DND-41 (cell line): ENCODE measurements around the gene CCK.

ENCODE experiments used
- ATAC-seq: fragments of 200-7000 bp; cut with Tn5 transposase; 3 replicates; pipeline ENCODE4 v1.9.1; 2021; ENCODE audit warnings: low read depth; ENCODE audit not compliant: insufficient read depth
- DNase-seq: peaks from one replicate; pipeline ENCODE4 v3.0.0-alpha.2; 2020
- H2AFZ ChIP-seq: 2 replicates; pipeline ENCODE4 v1.6.0; 2012; ENCODE audit warnings: low read depth, low read length
- H3K27ac ChIP-seq: 2 replicates; pipeline ENCODE4 v1.5.1; 2012; ENCODE audit warnings: low read length, inconsistent platforms
- H3K27me3 ChIP-seq: fragments of 200-600 bp; sonication (generic); 2 replicates; pipeline ENCODE4 v1.6.0; 2012; ENCODE audit warnings: low read length, mild to moderate bottlenecking, inconsistent platforms; ENCODE audit not compliant: insufficient read depth, poor library complexity
- H3K36me3 ChIP-seq: 2 replicates; pipeline ENCODE4 v1.5.1; 2012; ENCODE audit warnings: low read length, inconsistent platforms; ENCODE audit not compliant: insufficient read depth
- H3K4me1 ChIP-seq: 2 replicates; pipeline ENCODE4 v1.5.1; 2012; ENCODE audit warnings: mild to moderate bottlenecking, low read length; ENCODE audit not compliant: insufficient read depth
- H3K4me2 ChIP-seq: 2 replicates; pipeline ENCODE4 v1.6.0; 2012; ENCODE audit warnings: mild to moderate bottlenecking, moderate library complexity, low read length, inconsistent platforms; ENCODE audit not compliant: insufficient read depth
- H3K4me3 ChIP-seq, 2 experiments: fragments of 200-600 bp in 1 of 2; shearing (Covaris generic) in 1 of 2; 2 replicates each; pipeline ENCODE4 v1.5.1; 2012 to 2016; ENCODE audit warnings: inconsistent platforms in 2 of 2, low read length in 2 of 2, mild to moderate bottlenecking in 2 of 2, low read depth in 1 of 2, moderate library complexity in 1 of 2
- H3K79me2 ChIP-seq: 2 replicates; pipeline ENCODE4 v1.6.0; 2012; ENCODE audit warnings: low read length, inconsistent platforms; ENCODE audit not compliant: insufficient read depth
- H3K9ac ChIP-seq: 2 replicates; pipeline ENCODE4 v1.6.0; 2012; ENCODE audit warnings: low read depth, mild to moderate bottlenecking, inconsistent platforms, low read length, moderate library complexity
- H3K9me3 ChIP-seq: 2 replicates; pipeline ENCODE4 v1.5.1; 2012; ENCODE audit warnings: low read length, moderate library complexity, mild to moderate bottlenecking, inconsistent platforms; ENCODE audit not compliant: insufficient read depth, severe bottlenecking
- H4K20me1 ChIP-seq: 2 replicates; pipeline ENCODE4 v1.6.0; 2012; ENCODE audit warnings: low read length; ENCODE audit not compliant: insufficient read depth
- CTCF ChIP-seq: IDR thresholded peaks from 2 replicates; pipeline ENCODE4 v1.5.1; 2012; ENCODE audit warnings: borderline replicate concordance, low read length, moderate library complexity, mild to moderate bottlenecking; ENCODE audit not compliant: poor library complexity, severe bottlenecking; ENCODE audit errors: extremely low read depth
- EZH2 ChIP-seq: IDR thresholded peaks from 3 replicates; pipeline ENCODE4 v1.6.1; 2012; ENCODE audit warnings: borderline replicate concordance, low read depth, mild to moderate bottlenecking, moderate library complexity, low read length, inconsistent platforms; ENCODE audit not compliant: severe bottlenecking

CCK gene

GRCh38 chr3:42224178-42224577, 41.8 kb downstream of the CCK start:
- Histone ChIP-seq H3K9ac (no peak overlapping the region), H3K27me3 (no peaks in the 10 kb centered on the region), H3K4me2 (no peak overlapping the region), H3K4me3 (no peak overlapping the region), H2AFZ (no peak overlapping the region), H3K9me3 (no peaks in the 10 kb centered on the region), H3K79me2 (no peaks in the 10 kb centered on the region), H4K20me1 (no peaks in the 10 kb centered on the region), H3K4me1 (no peaks in the 10 kb centered on the region), H3K27ac (no peak overlapping the region), H3K36me3 (peaks cover 18% of the 10 kb centered on the region)
- DNase-seq: no peak
- no peak for ATAC-seq
- TF ChIP-seq CTCF: no peak
- TF ChIP-seq EZH2: no peak

GRCh38 chr3:42222942-42223693, 42.9 kb downstream of the CCK start:
- no peak overlapping the region for H3K4me2 ChIP-seq
- H3K4me3 ChIP-seq: no peak overlapping the region
- no peaks in the 10 kb centered on the region for H3K4me1 ChIP-seq
- no peak overlapping the region for H3K9ac ChIP-seq
- ATAC-seq (no peak), DNase-seq (no peak)
- H3K9me3 ChIP-seq: no peaks in the 10 kb centered on the region
- TF ChIP-seq EZH2: no peak
- no peak overlapping the region for H2AFZ ChIP-seq
- H3K79me2 ChIP-seq: no peaks in the 10 kb centered on the region
- H3K36me3 ChIP-seq: peaks cover 18% of the 10 kb centered on the region
- H4K20me1 ChIP-seq: no peaks in the 10 kb centered on the region
- H3K27ac ChIP-seq: no peak overlapping the region
- H3K27me3 ChIP-seq: no peaks in the 10 kb centered on the region

- H3K4me2 ChIP-seq: no peak overlapping the region
- no peak for ATAC-seq
- no peaks in the 10 kb centered on the region for H3K79me2 ChIP-seq
Observed at GRCh38 chr3:42220436-42221121, 45.4 kb downstream of the CCK start.

More at GRCh38 chr3:42220436-42221121, 45.4 kb downstream of the CCK start:
- Histone ChIP-seq H2AFZ (no peak overlapping the region), H3K36me3 (peaks cover 18% of the 10 kb centered on the region), H3K9ac (no peak overlapping the region), H3K4me1 (peaks cover 23% of the 10 kb centered on the region), H4K20me1 (no peaks in the 10 kb centered on the region), H3K27me3 (no peaks in the 10 kb centered on the region), H3K9me3 (no peaks in the 10 kb centered on the region), H3K27ac (no peak overlapping the region), H3K4me3 (no peak overlapping the region)
- DNase-seq: no peak
- TF ChIP-seq EZH2: no peak
- no peak for TF ChIP-seq CTCF
